DND-41 (cell line): ENCODE measurements around the gene FAM184B.

Source experiments
- ATAC-seq: fragments of 200-7000 bp; cut with Tn5 transposase; 3 replicates; pipeline ENCODE4 v1.9.1; 2021; ENCODE audit warnings: low read depth; ENCODE audit not compliant: insufficient read depth
- DNase-seq: peaks from one replicate; pipeline ENCODE4 v3.0.0-alpha.2; 2020
- H2AFZ ChIP-seq: 2 replicates; pipeline ENCODE4 v1.6.0; 2012; ENCODE audit warnings: low read depth, low read length
- H3K27ac ChIP-seq: 2 replicates; pipeline ENCODE4 v1.5.1; 2012; ENCODE audit warnings: low read length, inconsistent platforms
- H3K27me3 ChIP-seq: fragments of 200-600 bp; sonication (generic); 2 replicates; pipeline ENCODE4 v1.6.0; 2012; ENCODE audit warnings: low read length, mild to moderate bottlenecking, inconsistent platforms; ENCODE audit not compliant: insufficient read depth, poor library complexity
- H3K36me3 ChIP-seq: 2 replicates; pipeline ENCODE4 v1.5.1; 2012; ENCODE audit warnings: low read length, inconsistent platforms; ENCODE audit not compliant: insufficient read depth
- H3K4me1 ChIP-seq: 2 replicates; pipeline ENCODE4 v1.5.1; 2012; ENCODE audit warnings: mild to moderate bottlenecking, low read length; ENCODE audit not compliant: insufficient read depth
- H3K4me2 ChIP-seq: 2 replicates; pipeline ENCODE4 v1.6.0; 2012; ENCODE audit warnings: mild to moderate bottlenecking, moderate library complexity, low read length, inconsistent platforms; ENCODE audit not compliant: insufficient read depth
- H3K4me3 ChIP-seq, 2 experiments: fragments of 200-600 bp in 1 of 2; shearing (Covaris generic) in 1 of 2; 2 replicates each; pipeline ENCODE4 v1.5.1; 2012 to 2016; ENCODE audit warnings: inconsistent platforms in 2 of 2, low read length in 2 of 2, mild to moderate bottlenecking in 2 of 2, low read depth in 1 of 2, moderate library complexity in 1 of 2
- H3K79me2 ChIP-seq: 2 replicates; pipeline ENCODE4 v1.6.0; 2012; ENCODE audit warnings: low read length, inconsistent platforms; ENCODE audit not compliant: insufficient read depth
- H3K9ac ChIP-seq: 2 replicates; pipeline ENCODE4 v1.6.0; 2012; ENCODE audit warnings: low read depth, mild to moderate bottlenecking, inconsistent platforms, low read length, moderate library complexity
- H3K9me3 ChIP-seq: 2 replicates; pipeline ENCODE4 v1.5.1; 2012; ENCODE audit warnings: low read length, moderate library complexity, mild to moderate bottlenecking, inconsistent platforms; ENCODE audit not compliant: insufficient read depth, severe bottlenecking
- H4K20me1 ChIP-seq: 2 replicates; pipeline ENCODE4 v1.6.0; 2012; ENCODE audit warnings: low read length; ENCODE audit not compliant: insufficient read depth
- CTCF ChIP-seq: IDR thresholded peaks from 2 replicates; pipeline ENCODE4 v1.5.1; 2012; ENCODE audit warnings: borderline replicate concordance, low read length, moderate library complexity, mild to moderate bottlenecking; ENCODE audit not compliant: poor library complexity, severe bottlenecking; ENCODE audit errors: extremely low read depth
- EZH2 ChIP-seq: IDR thresholded peaks from 3 replicates; pipeline ENCODE4 v1.6.1; 2012; ENCODE audit warnings: borderline replicate concordance, low read depth, mild to moderate bottlenecking, moderate library complexity, low read length, inconsistent platforms; ENCODE audit not compliant: severe bottlenecking

FAM184B gene

GRCh38 chr4:17681281-17682221 is 99.9 kb downstream of the FAM184B start:
- DNase-seq: no peak
- Histone ChIP-seq H4K20me1 (no peaks in the 10 kb centered on the region), H2AFZ (no peak overlapping the region), H3K4me2 (no peak overlapping the region), H3K27ac (no peak overlapping the region), H3K27me3 (peaks cover 3% of the 10 kb centered on the region), H3K79me2 (no peaks in the 10 kb centered on the region), H3K36me3 (no peaks in the 10 kb centered on the region), H3K9me3 (no peaks in the 10 kb centered on the region), H3K4me3 (no peak overlapping the region), H3K4me1 (no peaks in the 10 kb centered on the region), H3K9ac (no peak overlapping the region)
- ATAC-seq: no peak
- TF ChIP-seq EZH2: no peak
- TF ChIP-seq CTCF: no peak

GRCh38 chr4:17680559-17681280 is 100.7 kb downstream of the FAM184B start:
- Histone ChIP-seq H3K4me3 (no peak overlapping the region), H3K4me2 (no peak overlapping the region), H3K4me1 (no peaks in the 10 kb centered on the region), H2AFZ (no peak overlapping the region), H3K79me2 (no peaks in the 10 kb centered on the region), H3K36me3 (no peaks in the 10 kb centered on the region), H4K20me1 (no peaks in the 10 kb centered on the region), H3K27me3 (no peaks in the 10 kb centered on the region), H3K9me3 (no peaks in the 10 kb centered on the region), H3K27ac (no peak overlapping the region), H3K9ac (no peak overlapping the region)
- no peak for DNase-seq
- TF ChIP-seq EZH2: no peak
- TF ChIP-seq CTCF: no peak
- ATAC-seq: no peak

- Histone ChIP-seq H3K9ac (no peak overlapping the region), H3K27ac (no peak overlapping the region), H3K4me1 (no peaks in the 10 kb centered on the region), H4K20me1 (no peaks in the 10 kb centered on the region), H3K79me2 (no peaks in the 10 kb centered on the region), H3K9me3 (no peaks in the 10 kb centered on the region), H3K36me3 (no peaks in the 10 kb centered on the region), H3K4me2 (no peak overlapping the region), H3K4me3 (no peak overlapping the region), H2AFZ (no peak overlapping the region), H3K27me3 (no peaks in the 10 kb centered on the region)
- ATAC-seq (no peak), DNase-seq (no peak)
- TF ChIP-seq EZH2: no peak
- no peak for TF ChIP-seq CTCF
Observed at GRCh38 chr4:17670423-17670822, 111.0 kb downstream of the FAM184B start.
